Measurements from ENCODE around the gene CRYL1. TPM values are rescaled to one million over a fixed set of nuclear protein-coding genes. Genes with fewer than 3 reads are reported as not detected.

The CRYL1 gene
- total and polyA plus RNA-seq, 2 of the 4 experiments (the other 2 are of a cell fraction), result 11.7 to 16.4 TPM

DNA sequence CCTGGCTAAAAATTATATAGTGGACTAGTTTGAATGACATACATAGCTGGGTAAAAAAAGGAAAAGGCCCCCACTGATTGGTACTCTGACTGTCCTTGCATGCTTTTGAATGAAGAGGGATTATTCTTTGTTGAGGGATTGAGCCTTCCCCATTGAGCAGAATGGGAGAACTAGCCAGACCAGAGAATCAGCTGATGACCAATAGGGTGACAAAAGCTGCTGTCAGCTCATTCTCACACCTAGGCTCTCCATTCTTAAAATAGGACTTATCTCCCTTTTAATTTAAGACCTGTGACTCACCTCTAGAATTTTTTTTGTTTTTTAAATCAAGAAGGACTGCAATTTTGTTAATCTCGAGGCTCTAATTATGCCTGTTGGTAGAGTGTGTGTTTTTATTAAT lies 79.3 kb downstream of the CRYL1 start:
- BruUV-seq (replicated peaks), result no TSS peak
- Histone ChIP-seq H3K9me1 (ENCODE audit: insufficient read depth, low read length) (no peaks in the 10 kb centered on the region; the same call in 1 of the 2 replicates), H2BK5ac (ENCODE audit: low read depth, low read length, poor library complexity, severe bottlenecking) (no peak overlapping the region), H4K91ac (ENCODE audit: insufficient read depth, low read depth, low read length) (no peak overlapping the region), H3K36me3 (ENCODE audit: control insufficient read depth, insufficient read depth, low read length) (no peaks in the 10 kb centered on the region), H3K79me1 (ENCODE audit: low read depth in 1 of 2, low read length in 2 of 2) (no peaks in the 10 kb centered on the region), H4K20me1 (ENCODE audit: insufficient read depth, low read length) (no peaks in the 10 kb centered on the region), H2BK120ac (ENCODE audit: low read depth, low read length) (no peak overlapping the region), H3K4me3 (ENCODE audit: insufficient read depth, low read depth, low read length) (no peak overlapping the region), H3K4me2 (ENCODE audit: low read depth, low read length) (no peak overlapping the region), H4K8ac (ENCODE audit: low read depth in 2 of 2, low read length in 2 of 2) (no peak overlapping the region), H3K27ac (ENCODE audit: insufficient read depth, low read length) (no peak overlapping the region), H3K18ac (ENCODE audit: low read depth, low read length) (no peak overlapping the region), H3K14ac (replicated peaks; ENCODE audit: low read depth, low read length) (no peak overlapping the region), H2AK9ac (replicated peaks; ENCODE audit: low read depth, low read length, poor library complexity) (no peak overlapping the region), H2BK15ac (ENCODE audit: low read depth, low read length) (no peak overlapping the region), H3K27me3 (ENCODE audit: control insufficient read depth, insufficient read depth, low read length) (no peaks in the 10 kb centered on the region), H3K4me1 (ENCODE audit: control insufficient read depth, insufficient read depth, low read length) (no peaks in the 10 kb centered on the region), H2AK5ac (ENCODE audit: low read depth, low read length) (no peak overlapping the region), H2AFZ (replicated peaks; ENCODE audit: low read length, poor library complexity) (no peak overlapping the region), H3K9ac (ENCODE audit: low read depth, low read length) (no peak overlapping the region), H3K4ac (ENCODE audit: low read depth, low read length) (no peak overlapping the region), H3K56ac (ENCODE audit: extremely low read depth, insufficient read depth, low read length) (no peak overlapping the region), H2BK20ac (ENCODE audit: low read depth, low read length) (no peak overlapping the region), H3K23ac (ENCODE audit: low read depth, low read length) (no peak overlapping the region), H4K5ac (ENCODE audit: low read depth, low read length) (no peak overlapping the region), H3K9me3 (ENCODE audit: control insufficient read depth, insufficient read depth, low read length) (peaks cover 6% of the 10 kb centered on the region)
- ATAC-seq (ENCODE audit: low read depth) (no peak), DNase-seq (no peak)
- intact Hi-C loops (cut with micrococcal nuclease), result no loop called here
- dilution Hi-C loops (cut with HindIII; ENCODE audit: low sequenced_read_pairs, unreplicated experiment), result no loop called here
- ChIA-PET POLR2A (ENCODE audit: unreplicated experiment) (no interaction called here), CTCF (no interaction called here)
- in situ Hi-C loops (cut with MboI; ENCODE audit: low sequenced_read_pairs), result no loop called here
- TF ChIP-seq POLR2A (IDR thresholded peaks at IDR 0.05; ENCODE audit: low read depth, low read length), result no peak
- TF ChIP-seq NFE2L2 (IDR thresholded peaks at IDR 0.05; ENCODE audit: low read depth, low read length), result no peak
- TF ChIP-seq CHD1 (IDR thresholded peaks at IDR 0.05; ENCODE audit: low read depth, low read length), result no peak
- TF ChIP-seq RCOR1 (IDR thresholded peaks at IDR 0.05; ENCODE audit: insufficient replicate concordance, low read length), result no peak
- TF ChIP-seq MXI1 (IDR thresholded peaks at IDR 0.05; ENCODE audit: borderline replicate concordance, low read depth, low read length), result no peak
- no peak for TF ChIP-seq RFX5 (IDR thresholded peaks at IDR 0.05; ENCODE audit: low read depth, low read length)
- no peak for TF ChIP-seq SMC3 (IDR thresholded peaks at IDR 0.05; ENCODE audit: low read depth, low read length)
- TF ChIP-seq RAD21 (IDR thresholded peaks at IDR 0.05; ENCODE audit: low read length), result no peak
- TF ChIP-seq, protein P1, sequence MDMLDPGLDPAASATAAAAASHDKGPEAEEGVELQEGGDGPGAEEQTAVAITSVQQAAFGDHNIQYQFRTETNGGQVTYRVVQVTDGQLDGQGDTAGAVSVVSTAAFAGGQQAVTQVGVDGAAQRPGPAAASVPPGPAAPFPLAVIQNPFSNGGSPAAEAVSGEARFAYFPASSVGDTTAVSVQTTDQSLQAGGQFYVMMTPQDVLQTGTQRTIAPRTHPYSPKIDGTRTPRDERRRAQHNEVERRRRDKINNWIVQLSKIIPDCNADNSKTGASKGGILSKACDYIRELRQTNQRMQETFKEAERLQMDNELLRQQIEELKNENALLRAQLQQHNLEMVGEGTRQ (IDR thresholded peaks at IDR 0.05; ENCODE audit: low read depth, low read length), result no peak
- TF ChIP-seq MAFK (IDR thresholded peaks at IDR 0.05; ENCODE audit: low read depth, low read length), result no peak
- no peak for TF ChIP-seq MAZ (IDR thresholded peaks at IDR 0.05; ENCODE audit: borderline replicate concordance, low read depth, low read length)
- WGBS, 2 experiments (ENCODE audit: extremely low coverage in 2 of 2, insufficient read length in 1 of 2), result no CpG with 5 or more reads among the region's 1 CpG
